Endometrial microvascular endothelial cells (primary cell): ENCODE measurements around the gene FBXW10B. TPM values are rescaled to one million over a fixed set of nuclear protein-coding genes. Genes with fewer than 3 reads are reported as not detected.
"Not testable (repeated sequence)": the region's sequence is repeated elsewhere in the genome, so short reads cannot be mapped to it uniquely, and the experiment has no call there.

Experiments
- in situ Hi-C: cut with HindIII; loops from 2 replicates; pipeline ENCODE4 v1.10.0; 2017; ENCODE audit warnings: low sequenced_read_pairs, low pct_unique_long_range_greater_than_20kb; ENCODE audit errors: inconsistent ontology term
- total RNA-seq: library from RNA; depleted of rRNA; stranded (reverse); fragments of >200 nt; gene quantifications from one replicate; pipeline ENCODE4 v1.2.3, GENCODE V29; 2015; ENCODE audit errors: inconsistent ontology term

Gene FBXW10B, protein sequence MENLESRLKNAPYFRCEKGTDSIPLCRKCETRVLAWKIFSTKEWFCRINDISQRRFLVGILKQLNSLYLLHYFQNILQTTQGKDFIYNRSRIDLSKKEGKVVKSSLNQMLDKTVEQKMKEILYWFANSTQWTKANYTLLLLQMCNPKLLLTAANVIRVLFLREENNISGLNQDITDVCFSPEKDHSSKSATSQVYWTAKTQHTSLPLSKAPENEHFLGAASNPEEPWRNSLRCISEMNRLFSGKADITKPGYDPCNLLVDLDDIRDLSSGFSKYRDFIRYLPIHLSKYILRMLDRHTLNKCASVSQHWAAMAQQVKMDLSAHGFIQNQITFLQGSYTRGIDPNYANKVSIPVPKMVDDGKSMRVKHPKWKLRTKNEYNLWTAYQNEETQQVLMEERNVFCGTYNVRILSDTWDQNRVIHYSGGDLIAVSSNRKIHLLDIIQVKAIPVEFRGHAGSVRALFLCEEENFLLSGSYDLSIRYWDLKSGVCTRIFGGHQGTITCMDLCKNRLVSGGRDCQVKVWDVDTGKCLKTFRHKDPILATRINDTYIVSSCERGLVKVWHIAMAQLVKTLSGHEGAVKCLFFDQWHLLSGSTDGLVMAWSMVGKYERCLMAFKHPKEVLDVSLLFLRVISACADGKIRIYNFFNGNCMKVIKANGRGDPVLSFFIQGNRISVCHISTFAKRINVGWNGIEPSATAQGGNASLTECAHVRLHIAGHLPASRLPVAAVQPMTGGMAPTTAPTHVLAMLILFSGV
- 0.37 TPM for total RNA-seq

DNA sequence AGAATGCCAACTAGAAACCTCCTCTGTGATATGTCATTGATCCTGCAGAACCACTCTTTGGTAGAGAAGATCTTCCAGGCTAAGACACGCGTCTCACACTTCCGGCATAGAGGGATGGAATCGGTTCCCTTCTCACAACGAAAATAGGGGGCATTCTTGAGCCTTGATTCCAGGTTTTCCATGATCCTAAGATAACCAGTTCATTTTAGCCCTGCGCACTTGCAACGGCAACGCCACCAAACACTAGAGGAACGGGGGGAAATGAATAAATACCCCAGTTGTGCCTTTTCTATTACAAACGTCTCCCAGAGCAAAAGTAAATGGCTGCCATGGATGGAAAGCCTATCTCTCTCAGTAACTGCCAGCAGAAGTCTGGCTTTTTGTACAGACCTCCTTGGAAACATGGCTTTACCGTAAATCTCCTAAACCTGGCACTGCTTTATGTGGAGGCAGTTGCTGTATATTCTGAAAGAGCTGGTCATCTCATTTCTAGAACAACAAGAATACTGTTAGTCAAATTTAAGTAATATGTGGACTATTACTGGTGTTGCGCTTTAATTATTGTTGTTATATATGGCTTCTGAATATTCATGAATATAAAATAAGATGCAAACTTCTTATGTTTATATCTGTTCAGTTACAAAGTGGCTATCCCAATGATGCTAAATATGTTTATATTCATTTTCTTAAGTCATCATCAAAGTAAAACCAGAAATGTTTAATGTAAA, at the start of gene FBXW10B:
Gene FBXW10B (minus strand): TSS at position 374 of the 728 bp plus-strand sequence. CDS start 192 bp downstream, at position 182.
- in situ Hi-C loops: not testable (repeated sequence)

DNA sequence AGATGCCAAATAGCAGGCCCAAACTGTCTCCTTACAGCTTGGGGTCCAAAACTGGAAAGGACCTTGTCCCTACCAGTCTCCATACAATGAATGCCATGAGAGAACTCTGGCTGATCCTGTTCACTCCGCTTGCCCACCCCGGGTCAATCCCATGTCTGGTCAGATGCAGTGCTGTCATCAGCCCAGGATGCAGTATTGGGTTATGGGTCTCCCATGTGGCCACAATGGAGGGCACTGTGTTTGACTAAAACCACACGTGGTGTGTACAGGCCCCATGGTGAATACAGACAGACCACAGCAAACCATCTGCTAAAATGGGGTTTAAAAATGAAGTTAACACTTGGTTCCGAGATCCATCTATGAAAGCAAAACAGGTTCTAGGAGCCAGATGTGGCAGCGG, 44.2 kb upstream of the FBXW10B start:
- in situ Hi-C loops: no loop called here

DNA sequence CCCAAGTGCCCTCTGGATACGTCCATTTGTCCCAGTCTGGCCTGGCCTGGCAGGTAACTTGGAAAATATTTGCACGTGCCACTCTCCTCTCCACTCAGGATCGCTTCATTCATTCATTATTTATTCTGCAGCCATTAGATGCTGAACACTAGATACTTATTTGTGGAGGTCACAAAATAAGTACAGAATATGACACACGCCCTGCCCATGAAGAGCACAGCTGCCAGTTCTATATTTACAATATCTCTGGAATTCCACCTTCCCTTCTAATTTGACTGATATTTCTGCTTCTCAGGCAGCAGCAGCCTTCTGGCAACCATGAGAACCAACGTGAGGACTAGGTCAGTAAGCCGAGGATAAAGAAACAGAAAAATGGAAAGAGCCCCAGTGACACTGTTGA, 43.7 kb upstream of the FBXW10B start:
- in situ Hi-C loops: no loop called here

DNA sequence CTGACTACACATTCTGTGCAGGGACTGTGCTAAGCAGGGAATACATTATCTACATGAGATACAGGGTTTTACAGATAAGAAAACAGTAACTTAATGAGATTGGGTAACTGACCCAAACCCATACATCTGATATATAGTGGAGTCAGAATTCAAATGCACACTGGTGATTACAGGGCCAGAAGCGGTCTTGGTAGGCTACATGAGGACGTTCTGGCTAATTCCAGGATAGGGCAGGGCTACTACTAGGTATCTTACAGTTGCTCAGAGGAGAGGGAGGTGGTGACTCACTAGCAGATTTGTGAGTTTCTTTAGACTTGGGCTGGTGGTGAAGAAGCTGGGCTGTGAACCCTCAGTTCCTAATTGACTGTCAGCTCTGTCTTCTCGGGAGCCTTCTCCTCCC, 43.2 kb upstream of the FBXW10B start:
- in situ Hi-C loops: no loop called here

GRCh38 chr17:15660077-15660476, 40.6 kb upstream of the FBXW10B start:
- in situ Hi-C loops: no loop called here

DNA sequence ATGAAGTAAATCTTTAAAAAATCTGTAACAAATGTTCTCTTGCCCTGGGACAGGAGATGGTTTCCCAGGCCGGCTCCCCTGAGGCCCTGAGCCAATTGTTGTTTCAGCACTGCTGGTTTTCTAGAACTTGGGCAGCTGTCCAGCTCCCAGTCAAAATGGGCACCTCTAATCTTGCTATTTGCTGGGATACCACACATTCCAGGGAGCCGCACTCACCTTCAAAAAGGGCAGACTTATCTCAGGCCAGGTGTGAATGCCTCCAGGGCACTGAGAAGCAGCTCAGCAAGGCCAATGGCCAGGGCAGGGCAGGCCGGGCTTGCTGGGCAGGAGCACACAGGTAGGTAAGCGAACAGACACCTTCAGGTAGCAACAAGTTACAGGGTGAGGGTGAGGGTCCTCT, 40.2 kb upstream of the FBXW10B start:
- in situ Hi-C loops: no loop called here

- in situ Hi-C loops: no loop called here
Observed at GRCh38 chr17:15659236-15659635, 39.7 kb upstream of the FBXW10B start.

- in situ Hi-C loops: no loop called here
Observed at GRCh38 chr17:15658296-15658695, 38.8 kb upstream of the FBXW10B start.

DNA sequence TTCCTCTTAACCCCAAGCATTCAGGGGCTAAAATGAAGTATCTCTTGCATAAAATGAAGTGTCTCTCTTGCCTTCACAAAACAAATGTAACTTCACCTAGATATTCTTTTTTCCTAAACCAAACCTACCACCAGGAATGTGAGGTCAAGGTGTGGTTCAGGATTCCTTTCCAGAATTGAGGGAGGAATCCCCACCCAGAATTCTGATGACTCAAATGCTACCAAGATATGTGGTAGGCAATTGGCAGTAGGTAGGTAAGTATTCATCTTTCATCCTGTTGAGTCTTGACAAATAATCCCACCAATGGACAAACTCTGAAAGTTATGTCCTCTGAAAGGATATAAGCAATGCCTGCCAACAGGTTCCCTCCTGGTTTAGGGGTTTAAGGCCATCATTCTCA, 38.4 kb upstream of the FBXW10B start:
- in situ Hi-C loops: no loop called here

DNA sequence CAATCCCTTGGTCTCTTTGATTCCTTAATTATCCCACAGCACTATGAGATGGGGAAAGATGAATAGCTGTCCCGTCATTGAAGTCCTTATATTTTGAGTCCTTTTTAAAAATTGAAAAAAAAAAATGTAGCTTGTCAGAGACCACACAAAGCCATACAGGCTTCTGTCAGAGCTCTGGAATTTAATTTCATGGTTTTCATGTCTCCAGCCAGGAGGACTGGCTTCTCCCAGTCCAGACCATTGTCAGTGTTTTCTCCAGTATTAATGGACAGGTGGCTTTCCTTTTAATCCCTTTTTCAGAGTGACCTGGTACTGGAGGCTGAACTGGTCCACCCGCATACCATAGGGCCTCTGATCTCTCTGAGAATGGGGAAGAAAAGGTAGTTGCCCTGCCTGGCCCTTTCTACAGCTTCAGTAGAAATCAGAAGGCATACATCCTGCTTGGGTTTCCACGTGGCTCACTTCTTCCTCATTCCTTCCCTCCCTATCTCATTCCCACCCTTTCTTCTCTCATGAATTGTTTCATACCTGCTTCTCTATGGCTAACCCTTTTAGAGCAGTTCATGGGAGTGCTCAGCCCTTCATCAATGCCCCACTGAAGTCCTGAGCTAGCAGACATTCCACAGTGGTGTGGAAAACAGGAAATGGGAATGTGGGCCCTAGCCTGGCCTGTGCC, 35.5 kb upstream of the FBXW10B start:
- in situ Hi-C loops: no loop called here

DNA sequence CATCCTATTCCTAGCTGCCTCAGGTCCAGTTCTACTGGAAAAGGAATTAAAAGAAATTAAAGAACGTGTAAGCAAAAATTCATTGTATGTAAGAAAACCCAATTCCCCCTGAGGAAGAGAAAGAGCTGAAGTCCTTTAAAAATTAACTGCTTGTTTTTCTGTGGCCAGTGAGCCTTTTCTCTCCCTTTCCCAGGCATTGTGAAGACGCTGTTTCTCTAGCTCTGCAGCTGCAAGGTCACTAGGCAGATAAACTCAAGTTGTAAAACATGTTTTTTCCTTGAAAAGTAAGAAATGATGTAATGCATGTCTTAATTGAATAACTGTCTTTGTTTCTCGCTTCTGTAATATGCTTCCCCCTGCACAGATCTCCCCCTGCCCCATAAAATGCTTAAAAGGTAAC, 34.9 kb upstream of the FBXW10B start:
- in situ Hi-C loops: not testable (repeated sequence)

GRCh38 chr17:15652960-15653359, 33.5 kb upstream of the FBXW10B start:
- in situ Hi-C loops: no loop called here

DNA sequence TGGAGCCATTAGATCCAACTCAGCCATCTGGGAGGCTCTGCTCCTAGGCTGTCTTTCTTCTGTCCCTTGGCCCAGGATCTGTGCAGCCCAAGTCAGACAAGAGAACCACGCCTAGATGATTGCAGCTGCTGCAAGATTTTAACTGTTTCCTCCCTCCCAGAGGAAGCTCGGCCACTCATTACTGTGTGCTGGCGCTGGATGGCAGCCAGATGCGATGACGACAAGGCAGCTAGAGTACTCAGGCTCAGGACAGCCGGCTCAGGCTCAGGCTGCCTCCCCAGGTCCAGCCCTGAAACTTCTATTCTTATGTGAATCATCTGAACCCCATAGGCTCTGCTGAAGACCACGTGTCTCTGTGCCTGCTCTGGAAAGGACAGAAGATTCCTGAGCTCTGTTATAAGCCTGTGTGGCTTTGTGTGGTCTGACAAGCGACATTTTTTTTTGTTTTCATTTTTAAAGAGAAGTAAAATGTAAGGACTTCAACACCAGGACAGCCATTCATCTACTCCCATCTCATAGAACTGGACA, 32.1 kb upstream of the FBXW10B start:
- in situ Hi-C loops: no loop called here

- in situ Hi-C loops: no loop called here
Observed at GRCh38 chr17:15650741-15651582, 31.5 kb upstream of the FBXW10B start.

GRCh38 chr17:15649861-15650421, 30.4 kb upstream of the FBXW10B start:
- in situ Hi-C loops: no loop called here

DNA sequence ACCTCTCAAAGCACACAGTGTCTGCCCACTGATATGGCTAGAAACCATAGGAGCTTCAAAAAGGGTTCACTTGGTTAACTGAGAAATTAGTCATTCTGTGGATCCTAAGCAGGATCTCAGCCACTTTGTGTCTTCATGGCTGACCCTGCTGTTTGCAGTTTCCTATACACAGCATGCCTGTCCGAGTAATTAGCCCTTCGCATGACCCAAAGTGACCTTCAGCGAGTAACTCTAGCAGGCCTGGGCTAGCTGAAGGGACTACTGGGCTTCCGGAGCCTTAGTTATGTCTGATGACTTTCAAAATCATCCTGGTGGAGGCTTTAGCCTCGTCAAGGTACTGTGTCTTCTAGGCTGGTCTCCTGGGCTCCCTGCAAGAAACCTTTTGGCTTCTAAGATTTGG, 28.9 kb upstream of the FBXW10B start:
- in situ Hi-C loops: no loop called here

DNA sequence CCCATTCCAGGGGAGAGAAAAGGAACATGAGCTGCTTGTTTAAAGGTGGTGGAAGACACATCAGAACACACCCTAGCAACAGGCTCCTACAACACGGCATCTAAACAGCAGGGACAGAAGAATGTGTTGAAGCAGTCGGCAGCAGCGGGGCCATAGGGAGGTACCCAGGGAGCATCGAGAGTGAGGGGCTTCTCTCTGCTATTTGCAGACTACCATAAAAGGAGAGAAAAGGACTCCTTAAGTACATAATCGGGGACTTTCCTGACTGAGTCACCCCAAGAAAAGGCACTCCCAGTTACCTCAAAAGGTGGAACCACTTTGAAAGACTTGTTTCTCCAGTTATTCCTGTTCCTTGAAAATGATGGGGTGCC, 26.4 kb upstream of the FBXW10B start:
- in situ Hi-C loops: not testable (repeated sequence)
